Right lobe of liver (tissue), 4 donors: ENCODE measurements around the gene SLC7A6OS.
"Not testable (repeated sequence)": the region's sequence is repeated elsewhere in the genome, so short reads cannot be mapped to it uniquely, and the experiment has no call there.

Source experiments
- CTCF ChIP-seq, 4 donors: fragments of 200-600 bp in 3 of 4; fragments of 450-650 bp in 1 of 4; IDR thresholded peaks; one replicate each; pipeline versions ENCODE4 v1.5.1 to v1.8.0; 2016 to 2022; ENCODE audit warnings: antibody characterized with exemption in 4 of 4, mild to moderate bottlenecking in 2 of 4
- POLR2A ChIP-seq: fragments of 450-650 bp; IDR thresholded peaks from one replicate; pipeline ENCODE4 v1.6.1; 2017; ENCODE audit warnings: antibody characterized with exemption, mild to moderate bottlenecking
- donor health status: DM: no; HTN: no; CAD: no.
- donor health status: DM: no; HTN: no; CAD: no.
- donor health status: DM: no; HTN: yes; CAD: no.

- TF ChIP-seq CTCF (IDR thresholded peaks at IDR 0.05); POLR2A: not testable (repeated sequence)
Measured at GRCh38 chr16:68288796-68289195, 21.9 kb downstream of the SLC7A6OS start.
